ENCODE measurements around the gene CAMK2B.

GRCh38 chr7:44167920-44168319 is 157.5 kb downstream of the CAMK2B start:
- TF ChIP-seq TAF1 (IDR thresholded peaks at IDR 0.05; ENCODE audit: low read depth, low read length), result no peak
- no peak for TF ChIP-seq POLR2A (IDR thresholded peaks at IDR 0.05; ENCODE audit: low read depth, low read length)
- no peak for TF ChIP-seq POLR2AphosphoS5 (IDR thresholded peaks at IDR 0.05; ENCODE audit: low read depth, low read length)
- TF ChIP-seq SPI1 (IDR thresholded peaks at IDR 0.05; ENCODE audit: low read depth, low read length), result 0 out of 2 replicates have a peak, but pooled peaks have one; percentile 17
- no peak for TF ChIP-seq PAX5 (IDR thresholded peaks at IDR 0.05; ENCODE audit: insufficient read depth, low read length, severe bottlenecking)
- TF ChIP-seq POU2F2 (IDR thresholded peaks at IDR 0.05; ENCODE audit: low read depth, low read length), result no peak
